Erythroblast (primary cell): Measurements from ENCODE around the gene SS18L1.

Source experiments
- GATA1 ChIP-seq: IDR thresholded peaks from 2 replicates; pipeline ENCODE4 v1.6.1; 2011; ENCODE audit warnings: low read depth, mild to moderate bottlenecking, control low read depth, low read length, moderate library complexity
- POLR2A ChIP-seq: IDR thresholded peaks from 2 replicates; pipeline ENCODE4 v1.6.1; 2011; ENCODE audit warnings: mild to moderate bottlenecking, low read length

DNA sequence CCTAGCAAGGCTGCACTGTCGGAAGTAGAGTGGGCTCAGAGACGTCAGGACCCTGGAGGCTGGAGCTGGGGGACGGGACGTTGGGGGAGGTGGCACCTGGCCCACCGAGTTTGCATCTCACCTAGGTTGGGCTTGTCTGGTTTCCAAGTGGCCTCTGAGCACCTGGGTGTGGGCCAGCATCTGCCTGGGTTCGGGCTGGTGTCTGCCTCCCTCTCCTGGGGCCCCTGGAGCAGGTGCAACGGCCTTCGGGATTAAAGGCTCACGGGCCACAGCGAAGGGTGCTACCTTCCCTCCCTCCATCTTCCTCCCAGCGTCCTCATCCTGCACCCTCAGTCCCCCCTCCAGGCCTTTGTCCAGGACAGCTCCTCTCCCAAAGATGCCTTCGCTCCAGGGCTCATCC lies 70.5 kb downstream of the SS18L1 start:
- TF ChIP-seq POLR2A (no peak), GATA1 (no peak)
